ENCODE results near the gene FDX2. TPM values are rescaled to one million over a fixed set of nuclear protein-coding genes. Genes with fewer than 3 reads are reported as not detected.

Gene FDX2
- total and polyA plus RNA-seq, 2 of the 13 experiments (the other 11 are each of a cell fraction or from before 2014, with no cell fraction given): 21.0 to 24.7 TPM

DNA sequence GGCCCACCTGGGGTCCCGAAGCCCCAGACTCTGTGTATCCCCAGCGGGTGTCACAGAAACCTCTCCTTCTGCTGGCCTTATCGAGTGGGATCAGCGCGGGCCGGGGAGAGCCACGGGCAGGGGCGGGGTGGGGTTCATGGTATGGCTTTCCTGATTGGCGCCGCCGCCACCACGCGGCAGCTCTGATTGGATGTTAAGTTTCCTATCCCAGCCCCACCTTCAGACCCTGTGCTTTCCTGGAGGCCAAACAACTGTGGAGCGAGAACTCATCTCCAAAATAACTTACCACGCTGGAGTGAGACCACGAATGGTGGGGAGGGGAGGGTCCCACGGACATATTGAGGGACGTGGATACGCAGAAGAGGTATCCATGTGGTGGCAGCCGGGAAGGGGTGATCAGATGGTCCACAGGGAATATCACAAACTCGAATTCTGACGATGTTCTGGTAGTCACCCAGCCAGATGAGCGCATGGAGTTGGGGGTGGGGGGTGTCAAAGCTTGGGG, 27.1 kb downstream of the FDX2 start (continued):
- TF ChIP-seq, protein P1, sequence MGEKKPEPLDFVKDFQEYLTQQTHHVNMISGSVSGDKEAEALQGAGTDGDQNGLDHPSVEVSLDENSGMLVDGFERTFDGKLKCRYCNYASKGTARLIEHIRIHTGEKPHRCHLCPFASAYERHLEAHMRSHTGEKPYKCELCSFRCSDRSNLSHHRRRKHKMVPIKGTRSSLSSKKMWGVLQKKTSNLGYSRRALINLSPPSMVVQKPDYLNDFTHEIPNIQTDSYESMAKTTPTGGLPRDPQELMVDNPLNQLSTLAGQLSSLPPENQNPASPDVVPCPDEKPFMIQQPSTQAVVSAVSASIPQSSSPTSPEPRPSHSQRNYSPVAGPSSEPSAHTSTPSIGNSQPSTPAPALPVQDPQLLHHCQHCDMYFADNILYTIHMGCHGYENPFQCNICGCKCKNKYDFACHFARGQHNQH (CRISPR knock-in tag; IDR thresholded peaks at IDR 0.05): 0 out of 2 replicates have a peak, but pooled peaks have one; percentile 4
- TF ChIP-seq TAF1 (CRISPR knock-in tag; IDR thresholded peaks at IDR 0.05) (peak; percentile 36), ZNF850 (CRISPR knock-in tag; conservative IDR thresholded peaks at IDR 0.05) (no peak), ZNF557 (CRISPR knock-in tag; IDR thresholded peaks at IDR 0.05) (no peak), ATF7 (IDR thresholded peaks at IDR 0.05) (no peak), ATF7 (CRISPR knock-in tag; IDR thresholded peaks at IDR 0.05) (0 out of 2 replicates have a peak, but pooled peaks have one; percentile 58), MATR3 (CRISPR knock-in tag; IDR thresholded peaks at IDR 0.05) (no peak), SNAPC2 (CRISPR knock-in tag; IDR thresholded peaks at IDR 0.05) (no peak), RFXANK (CRISPR knock-in tag; IDR thresholded peaks at IDR 0.05) (no peak), KAT2B (IDR thresholded peaks at IDR 0.05; ENCODE audit: borderline replicate concordance, low read depth, low read length) (no peak), TOPORS (CRISPR knock-in tag; IDR thresholded peaks at IDR 0.05) (0 out of 2 replicates have a peak, but pooled peaks have one; percentile 24), ZNF879 (CRISPR knock-in tag; IDR thresholded peaks at IDR 0.05) (no peak), ZMAT3 (CRISPR knock-in tag; conservative IDR thresholded peaks at IDR 0.05) (0 out of 2 replicates have a peak, but pooled peaks have one; percentile 16), PTBP1 (IDR thresholded peaks at IDR 0.05; ENCODE audit: low read depth, low read length, poor library complexity, severe bottlenecking) (no peak)
- TF ChIP-seq, protein P2, sequence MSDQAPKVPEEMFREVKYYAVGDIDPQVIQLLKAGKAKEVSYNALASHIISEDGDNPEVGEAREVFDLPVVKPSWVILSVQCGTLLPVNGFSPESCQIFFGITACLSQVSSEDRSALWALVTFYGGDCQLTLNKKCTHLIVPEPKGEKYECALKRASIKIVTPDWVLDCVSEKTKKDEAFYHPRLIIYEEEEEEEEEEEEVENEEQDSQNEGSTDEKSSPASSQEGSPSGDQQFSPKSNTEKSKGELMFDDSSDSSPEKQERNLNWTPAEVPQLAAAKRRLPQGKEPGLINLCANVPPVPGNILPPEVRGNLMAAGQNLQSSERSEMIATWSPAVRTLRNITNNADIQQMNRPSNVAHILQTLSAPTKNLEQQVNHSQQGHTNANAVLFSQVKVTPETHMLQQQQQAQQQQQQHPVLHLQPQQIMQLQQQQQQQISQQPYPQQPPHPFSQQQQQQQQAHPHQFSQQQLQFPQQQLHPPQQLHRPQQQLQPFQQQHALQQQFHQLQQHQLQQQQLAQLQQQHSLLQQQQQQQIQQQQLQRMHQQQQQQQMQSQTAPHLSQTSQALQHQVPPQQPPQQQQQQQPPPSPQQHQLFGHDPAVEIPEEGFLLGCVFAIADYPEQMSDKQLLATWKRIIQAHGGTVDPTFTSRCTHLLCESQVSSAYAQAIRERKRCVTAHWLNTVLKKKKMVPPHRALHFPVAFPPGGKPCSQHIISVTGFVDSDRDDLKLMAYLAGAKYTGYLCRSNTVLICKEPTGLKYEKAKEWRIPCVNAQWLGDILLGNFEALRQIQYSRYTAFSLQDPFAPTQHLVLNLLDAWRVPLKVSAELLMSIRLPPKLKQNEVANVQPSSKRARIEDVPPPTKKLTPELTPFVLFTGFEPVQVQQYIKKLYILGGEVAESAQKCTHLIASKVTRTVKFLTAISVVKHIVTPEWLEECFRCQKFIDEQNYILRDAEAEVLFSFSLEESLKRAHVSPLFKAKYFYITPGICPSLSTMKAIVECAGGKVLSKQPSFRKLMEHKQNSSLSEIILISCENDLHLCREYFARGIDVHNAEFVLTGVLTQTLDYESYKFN (CRISPR knock-in tag; conservative IDR thresholded peaks at IDR 0.05): peak; percentile 40
- TF ChIP-seq, protein P3, sequence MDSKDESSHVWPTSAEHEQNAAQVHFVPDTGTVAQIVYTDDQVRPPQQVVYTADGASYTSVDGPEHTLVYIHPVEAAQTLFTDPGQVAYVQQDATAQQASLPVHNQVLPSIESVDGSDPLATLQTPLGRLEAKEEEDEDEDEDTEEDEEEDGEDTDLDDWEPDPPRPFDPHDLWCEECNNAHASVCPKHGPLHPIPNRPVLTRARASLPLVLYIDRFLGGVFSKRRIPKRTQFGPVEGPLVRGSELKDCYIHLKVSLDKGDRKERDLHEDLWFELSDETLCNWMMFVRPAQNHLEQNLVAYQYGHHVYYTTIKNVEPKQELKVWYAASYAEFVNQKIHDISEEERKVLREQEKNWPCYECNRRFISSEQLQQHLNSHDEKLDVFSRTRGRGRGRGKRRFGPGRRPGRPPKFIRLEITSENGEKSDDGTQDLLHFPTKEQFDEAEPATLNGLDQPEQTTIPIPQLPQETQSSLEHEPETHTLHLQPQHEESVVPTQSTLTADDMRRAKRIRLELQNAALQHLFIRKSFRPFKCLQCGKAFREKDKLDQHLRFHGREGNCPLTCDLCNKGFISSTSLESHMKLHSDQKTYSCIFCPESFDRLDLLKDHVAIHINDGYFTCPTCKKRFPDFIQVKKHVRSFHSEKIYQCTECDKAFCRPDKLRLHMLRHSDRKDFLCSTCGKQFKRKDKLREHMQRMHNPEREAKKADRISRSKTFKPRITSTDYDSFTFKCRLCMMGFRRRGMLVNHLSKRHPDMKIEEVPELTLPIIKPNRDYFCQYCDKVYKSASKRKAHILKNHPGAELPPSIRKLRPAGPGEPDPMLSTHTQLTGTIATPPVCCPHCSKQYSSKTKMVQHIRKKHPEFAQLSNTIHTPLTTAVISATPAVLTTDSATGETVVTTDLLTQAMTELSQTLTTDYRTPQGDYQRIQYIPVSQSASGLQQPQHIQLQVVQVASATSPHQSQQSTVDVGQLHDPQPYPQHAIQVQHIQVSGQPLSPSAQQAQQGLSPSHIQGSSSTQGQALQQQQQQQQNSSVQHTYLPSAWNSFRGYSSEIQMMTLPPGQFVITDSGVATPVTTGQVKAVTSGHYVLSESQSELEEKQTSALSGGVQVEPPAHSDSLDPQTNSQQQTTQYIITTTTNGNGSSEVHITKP (CRISPR knock-in tag; IDR thresholded peaks at IDR 0.05; ENCODE audit: low read depth): no peak
- TF ChIP-seq, protein P4, sequence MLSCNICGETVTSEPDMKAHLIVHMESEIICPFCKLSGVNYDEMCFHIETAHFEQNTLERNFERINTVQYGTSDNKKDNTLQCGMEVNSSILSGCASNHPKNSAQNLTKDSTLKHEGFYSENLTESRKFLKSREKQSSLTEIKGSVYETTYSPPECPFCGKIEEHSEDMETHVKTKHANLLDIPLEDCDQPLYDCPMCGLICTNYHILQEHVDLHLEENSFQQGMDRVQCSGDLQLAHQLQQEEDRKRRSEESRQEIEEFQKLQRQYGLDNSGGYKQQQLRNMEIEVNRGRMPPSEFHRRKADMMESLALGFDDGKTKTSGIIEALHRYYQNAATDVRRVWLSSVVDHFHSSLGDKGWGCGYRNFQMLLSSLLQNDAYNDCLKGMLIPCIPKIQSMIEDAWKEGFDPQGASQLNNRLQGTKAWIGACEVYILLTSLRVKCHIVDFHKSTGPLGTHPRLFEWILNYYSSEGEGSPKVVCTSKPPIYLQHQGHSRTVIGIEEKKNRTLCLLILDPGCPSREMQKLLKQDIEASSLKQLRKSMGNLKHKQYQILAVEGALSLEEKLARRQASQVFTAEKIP (CRISPR knock-in tag; IDR thresholded peaks at IDR 0.05; ENCODE audit: borderline replicate concordance): no peak
- TF ChIP-seq, protein P5, sequence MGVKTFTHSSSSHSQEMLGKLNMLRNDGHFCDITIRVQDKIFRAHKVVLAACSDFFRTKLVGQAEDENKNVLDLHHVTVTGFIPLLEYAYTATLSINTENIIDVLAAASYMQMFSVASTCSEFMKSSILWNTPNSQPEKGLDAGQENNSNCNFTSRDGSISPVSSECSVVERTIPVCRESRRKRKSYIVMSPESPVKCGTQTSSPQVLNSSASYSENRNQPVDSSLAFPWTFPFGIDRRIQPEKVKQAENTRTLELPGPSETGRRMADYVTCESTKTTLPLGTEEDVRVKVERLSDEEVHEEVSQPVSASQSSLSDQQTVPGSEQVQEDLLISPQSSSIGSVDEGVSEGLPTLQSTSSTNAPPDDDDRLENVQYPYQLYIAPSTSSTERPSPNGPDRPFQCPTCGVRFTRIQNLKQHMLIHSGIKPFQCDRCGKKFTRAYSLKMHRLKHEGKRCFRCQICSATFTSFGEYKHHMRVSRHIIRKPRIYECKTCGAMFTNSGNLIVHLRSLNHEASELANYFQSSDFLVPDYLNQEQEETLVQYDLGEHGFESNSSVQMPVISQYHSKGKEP (CRISPR knock-in tag; IDR thresholded peaks at IDR 0.05): 0 out of 2 replicates have a peak, but pooled peaks have one; percentile 36
